Stimulated activated CD8-positive, alpha-beta memory T cell treated with anti-CD3 and anti-CD28 coated beads, Interleukin-4, amount 100 ng/mL, for 48 hours (primary cell): Measurements from ENCODE around the gene ZC3H12A.

Experiments
- DNase-seq: peaks from one replicate; pipeline ENCODE4 v3.0.0-alpha.2; 2020

ZC3H12A gene

GRCh38 chr1:37474046-37474696, at the start of gene ZC3H12A:
Gene ZC3H12A (plus strand): TSS chr1:37474580. CDS start chr1:37475497, 917 bp downstream.
- peak; percentile 93 for DNase-seq

- DNase-seq: no peak
Observed at GRCh38 chr1:37425221-37425620, 49.2 kb upstream of the ZC3H12A start.

DNA sequence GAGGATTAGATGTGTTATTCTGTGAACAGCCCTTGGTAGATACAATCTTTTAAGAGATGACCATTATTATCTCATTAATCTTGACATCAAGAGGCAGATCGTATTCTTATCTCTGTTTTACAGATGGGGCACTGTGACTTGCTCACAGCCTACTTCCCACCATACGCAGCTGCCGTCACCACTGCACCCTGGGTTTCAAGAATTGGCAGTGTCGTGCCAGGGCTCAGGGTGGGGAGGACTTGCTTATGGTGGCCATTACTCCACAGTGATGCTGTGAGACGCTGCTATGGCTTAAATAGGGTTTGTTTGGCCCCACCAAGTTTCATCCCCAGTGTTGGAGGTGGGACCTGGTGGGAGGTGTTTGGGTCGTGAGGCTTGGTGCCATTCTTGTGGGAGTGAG, 45.4 kb upstream of the ZC3H12A start:
- DNase-seq: no peak

GRCh38 chr1:37430103-37430985, 44.0 kb upstream of the ZC3H12A start:
- no peak for DNase-seq

- no peak for DNase-seq
Observed at GRCh38 chr1:37432716-37433115, 41.7 kb upstream of the ZC3H12A start.

- no peak for DNase-seq
Observed at GRCh38 chr1:37433171-37433570, 41.2 kb upstream of the ZC3H12A start.

DNA sequence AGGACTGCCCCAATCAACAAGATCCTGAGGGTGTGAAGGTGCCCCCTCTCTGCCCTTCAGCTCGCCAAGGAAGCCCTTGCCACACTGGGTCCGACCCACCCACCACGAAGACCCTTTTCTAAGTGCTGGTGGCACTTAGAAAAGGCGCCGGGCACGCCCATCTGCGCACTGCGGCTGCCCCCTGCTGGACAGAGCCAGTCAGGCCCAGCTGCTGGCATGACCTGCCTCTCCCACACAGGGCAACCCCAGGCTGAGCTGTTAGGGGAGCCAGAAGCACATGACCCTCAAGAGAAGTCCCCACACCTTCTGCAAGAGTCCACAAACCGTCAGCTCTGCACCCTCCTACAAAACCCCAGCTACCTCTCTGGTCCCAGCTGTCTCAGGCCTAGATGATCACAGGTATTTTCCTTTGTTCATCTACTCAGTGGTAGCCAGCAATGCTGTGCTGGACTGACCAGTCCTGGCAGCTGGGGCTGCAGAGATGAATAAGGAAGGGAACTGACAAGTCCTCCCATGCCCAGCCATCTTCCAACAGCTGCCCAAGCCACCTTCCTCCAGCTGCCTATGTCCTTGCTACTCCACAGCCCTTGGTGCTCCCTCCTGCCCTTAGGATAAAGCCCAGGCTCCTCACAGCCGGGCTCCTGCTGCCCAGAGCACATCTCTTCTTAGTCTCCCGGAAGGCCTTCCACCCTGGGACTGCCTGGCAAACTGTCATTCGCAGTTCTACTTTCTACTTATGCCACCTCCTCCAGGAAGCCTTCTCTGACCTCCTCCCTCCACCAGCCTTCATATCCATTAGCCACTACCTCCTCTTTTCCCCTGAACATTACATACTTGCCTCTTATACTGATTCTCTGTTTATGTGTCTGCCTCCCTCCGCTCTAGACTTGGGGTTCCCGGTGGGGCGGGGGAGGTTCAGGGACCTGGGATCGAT, 39.8 kb upstream of the ZC3H12A start:
- peak; percentile 89 for DNase-seq

GRCh38 chr1:37437087-37437486, 37.3 kb upstream of the ZC3H12A start:
- no peak for DNase-seq

DNA sequence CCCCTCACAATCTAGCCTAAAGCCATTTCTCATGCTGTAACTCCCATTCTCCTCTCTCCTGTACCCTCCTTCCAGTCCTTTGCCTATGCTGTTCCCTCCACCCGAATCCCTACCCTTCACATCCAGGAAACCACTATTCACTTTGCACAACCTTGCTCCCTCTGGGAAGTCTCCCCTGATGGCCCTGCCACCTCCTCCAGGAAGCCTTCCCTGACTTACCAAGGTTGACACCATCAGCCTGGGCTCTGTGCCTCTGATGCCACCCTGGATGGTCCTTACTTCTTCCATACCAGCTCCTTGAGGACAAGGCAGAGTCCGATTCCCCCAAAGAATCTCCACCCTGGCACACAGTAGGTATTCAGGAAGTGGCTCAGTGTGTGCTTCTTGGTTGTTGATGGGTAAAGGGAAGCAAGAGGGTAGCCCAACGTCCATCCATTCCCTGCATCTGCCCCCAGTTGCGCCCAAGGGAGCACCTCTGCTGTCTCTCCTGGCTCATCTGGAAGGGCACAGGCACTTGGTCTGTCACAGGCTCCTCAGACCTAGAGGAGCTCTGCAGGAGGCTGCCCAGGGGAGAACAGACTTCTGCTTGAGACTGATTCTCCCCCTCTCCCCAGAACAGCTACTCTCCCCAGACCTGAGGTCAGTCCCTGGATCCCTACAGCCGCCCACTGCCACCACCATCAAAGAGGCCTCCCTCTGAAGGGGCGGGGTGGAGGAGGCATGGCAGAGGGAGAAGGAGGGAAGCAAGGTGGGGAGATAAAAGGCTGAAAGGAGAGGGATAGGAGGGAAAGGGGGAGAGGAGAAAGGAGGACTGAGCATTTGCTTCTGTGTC, 36.1 kb upstream of the ZC3H12A start:
- no peak for DNase-seq

DNA sequence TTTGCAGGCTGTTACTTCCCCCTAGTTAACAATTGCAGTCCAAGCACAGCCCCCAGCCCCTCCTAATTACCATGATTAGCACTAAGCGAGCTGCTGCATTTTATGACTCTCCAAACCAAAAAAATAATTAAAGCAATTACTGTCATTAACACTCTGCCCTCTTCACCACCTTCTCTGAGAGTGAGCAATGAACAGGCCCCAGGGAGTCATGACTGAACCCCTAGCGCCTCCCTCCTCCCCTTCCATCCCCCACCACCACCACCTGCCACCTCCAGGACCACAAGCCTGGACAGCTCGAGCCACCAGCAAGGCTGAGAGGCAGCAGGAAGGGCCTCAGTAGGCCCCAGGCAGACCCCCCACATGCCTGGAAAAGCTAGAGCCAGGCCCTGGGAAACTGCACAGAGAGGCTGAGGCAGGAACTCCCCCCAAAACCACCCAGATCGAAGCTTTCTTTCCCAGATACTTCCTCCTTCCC, 35.5 kb upstream of the ZC3H12A start:
- no peak for DNase-seq

DNA sequence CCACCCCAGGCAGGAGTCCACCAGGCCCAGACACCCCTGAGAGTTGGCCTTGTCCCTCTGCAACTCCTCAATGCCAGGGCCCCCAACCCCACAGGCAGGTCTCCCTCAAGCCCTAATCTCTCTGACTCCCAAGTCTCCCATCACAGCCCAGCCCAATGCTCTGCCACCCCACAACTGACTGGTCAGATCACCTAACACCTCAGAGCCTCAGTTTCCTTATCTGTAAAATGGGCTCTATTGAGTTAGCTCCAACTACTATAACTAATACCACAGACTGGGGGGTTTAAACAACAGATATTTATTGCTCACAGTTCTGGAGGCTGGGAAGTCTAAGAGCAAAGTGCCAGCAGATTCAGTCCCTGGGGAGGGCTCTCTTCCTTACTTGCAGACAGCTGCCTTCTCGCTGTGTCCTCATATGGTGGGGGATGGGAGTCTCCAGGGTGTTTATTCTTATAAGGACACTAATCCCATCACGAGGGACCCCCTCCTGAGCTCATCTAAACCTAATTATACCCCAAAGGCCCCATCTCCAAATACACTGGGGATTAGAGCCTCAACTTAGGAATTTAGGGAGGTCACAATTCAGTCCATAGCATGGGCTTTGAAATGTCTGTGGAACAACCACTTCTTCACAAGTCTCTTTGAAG, 34.9 kb upstream of the ZC3H12A start:
- no peak for DNase-seq

DNA sequence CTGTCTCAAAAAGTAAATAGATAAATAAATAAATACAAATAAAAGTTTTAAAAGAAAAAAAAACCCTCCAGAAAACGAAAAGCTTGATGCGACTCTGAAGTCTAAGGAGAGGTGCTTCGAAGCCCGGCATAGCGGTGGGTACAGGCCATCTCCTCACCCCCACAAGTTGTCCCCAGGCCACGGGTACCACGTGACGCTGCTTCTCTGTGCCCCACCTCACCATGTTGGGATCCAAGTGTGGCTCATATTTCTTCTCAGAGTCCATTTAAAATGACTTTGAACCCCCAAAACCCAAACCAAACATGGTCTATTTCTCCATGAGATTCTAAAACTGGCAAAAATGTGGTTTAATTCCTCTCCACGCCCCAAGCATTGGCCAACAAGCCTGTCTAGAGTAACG, 32.9 kb upstream of the ZC3H12A start:
- DNase-seq: no peak

DNA sequence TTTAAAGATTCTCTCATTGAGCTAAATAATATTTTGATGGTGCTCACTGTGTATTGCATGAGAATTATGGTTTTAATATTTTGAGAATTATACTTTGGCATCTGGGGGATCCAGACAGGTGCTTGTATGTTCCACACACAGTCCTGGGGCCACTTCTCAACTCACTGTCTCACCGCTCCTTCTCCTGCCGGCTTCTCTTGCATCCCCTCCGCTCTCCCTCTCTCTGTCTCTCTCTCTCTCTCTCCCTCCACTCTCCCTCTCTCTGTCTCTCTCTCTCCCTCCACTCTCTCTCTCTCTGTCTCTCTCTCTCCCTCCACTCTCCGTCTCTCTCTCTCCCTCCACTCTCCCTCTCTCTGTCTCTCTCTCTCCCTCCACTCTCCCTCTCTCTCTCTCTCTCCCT, 32.2 kb upstream of the ZC3H12A start:
- no peak for DNase-seq

GRCh38 chr1:37442644-37443043, 31.7 kb upstream of the ZC3H12A start:
- no peak for DNase-seq

DNA sequence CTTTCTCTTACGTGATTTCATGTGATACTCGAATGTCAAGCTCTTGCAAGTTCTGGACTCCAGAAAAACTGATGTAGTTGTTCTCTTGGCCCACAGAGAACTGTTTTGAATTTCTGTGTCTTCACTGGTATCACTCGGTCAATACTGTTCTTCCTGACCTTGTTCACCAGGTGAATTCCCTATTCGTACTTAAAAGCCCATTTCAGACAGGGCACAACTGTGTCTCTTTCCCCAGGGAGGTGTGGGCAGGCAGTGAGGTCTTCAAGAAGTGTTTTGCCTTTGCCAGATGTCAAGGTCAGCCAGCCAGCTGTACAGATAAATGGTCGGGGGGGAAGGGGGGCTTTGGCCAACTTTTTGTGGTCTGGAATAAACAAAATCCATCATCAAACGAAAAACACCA, 27.5 kb upstream of the ZC3H12A start:
- no peak for DNase-seq

DNA sequence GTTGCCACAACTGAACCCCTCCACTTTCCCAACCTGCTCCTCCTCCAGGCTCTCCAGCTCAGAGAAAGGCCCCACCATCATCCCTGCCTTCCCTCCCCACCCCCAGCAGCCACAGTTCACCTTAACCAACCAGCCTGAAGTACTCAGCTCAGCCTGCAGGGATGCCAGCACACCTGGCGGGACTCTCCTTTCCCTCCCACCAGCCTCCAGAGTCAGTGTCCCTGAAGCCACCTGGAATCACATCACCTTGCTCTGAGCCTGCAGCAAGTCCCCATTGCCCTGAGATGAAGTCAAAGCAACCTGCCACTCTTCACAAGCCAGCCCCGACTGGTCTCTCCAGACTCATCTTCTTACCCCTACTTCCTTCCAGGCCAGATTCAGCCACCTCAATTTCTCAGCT, 26.2 kb upstream of the ZC3H12A start:
- no peak for DNase-seq

DNA sequence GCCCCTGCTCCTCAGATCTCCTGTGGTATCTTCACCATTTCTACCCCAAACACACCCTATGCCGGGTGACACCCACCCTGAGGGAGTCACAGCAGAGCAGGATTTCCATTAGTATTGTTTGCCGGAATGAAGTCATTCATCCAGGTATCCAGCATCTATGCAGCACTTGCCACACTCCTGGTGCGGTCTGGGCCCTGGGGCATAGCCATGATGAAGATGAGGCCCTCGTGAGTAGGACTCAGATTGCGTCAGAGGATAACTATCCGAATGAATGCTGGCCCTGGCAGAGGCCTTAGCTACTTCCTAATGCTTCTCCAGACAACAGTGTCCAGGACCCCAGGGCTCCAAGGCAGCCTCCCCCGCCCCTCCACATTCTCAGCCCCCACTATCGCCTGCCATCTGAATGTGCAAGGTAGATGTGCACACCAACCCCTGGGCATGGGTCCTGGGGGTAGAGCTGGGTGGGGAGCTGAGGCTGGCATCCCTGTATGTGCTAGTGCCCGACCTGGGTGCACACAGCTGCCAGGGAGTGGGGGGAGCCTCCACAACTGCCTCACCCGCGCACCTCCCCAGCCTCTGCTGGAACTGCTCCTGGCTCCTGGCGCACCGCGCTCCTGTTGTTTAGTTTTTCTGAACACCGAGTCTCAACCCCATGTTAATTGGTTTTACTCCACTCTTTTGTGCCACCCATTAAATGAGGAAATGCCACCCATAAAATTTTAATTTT, 25.5 kb upstream of the ZC3H12A start:
- no peak for DNase-seq

DNA sequence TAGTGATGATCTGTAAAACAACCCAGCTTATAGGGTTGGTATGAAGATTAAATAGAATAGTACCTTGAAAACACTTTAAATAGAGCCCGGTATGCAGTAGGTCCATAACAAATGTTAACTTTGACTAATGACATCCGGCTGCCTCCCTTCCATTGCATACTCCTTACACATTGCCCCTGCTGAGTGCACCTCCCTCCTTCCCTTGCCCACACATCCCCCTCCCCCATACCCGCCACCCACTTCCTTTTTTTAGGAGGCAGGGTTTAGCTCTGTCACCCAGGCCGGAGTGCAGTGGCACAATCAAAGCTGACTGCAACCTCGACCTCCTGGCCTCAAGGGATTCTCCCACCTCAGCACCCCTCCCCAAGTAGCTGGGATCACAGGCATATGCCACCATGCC, 24.4 kb upstream of the ZC3H12A start:
- peak; percentile 42 for DNase-seq

DNA sequence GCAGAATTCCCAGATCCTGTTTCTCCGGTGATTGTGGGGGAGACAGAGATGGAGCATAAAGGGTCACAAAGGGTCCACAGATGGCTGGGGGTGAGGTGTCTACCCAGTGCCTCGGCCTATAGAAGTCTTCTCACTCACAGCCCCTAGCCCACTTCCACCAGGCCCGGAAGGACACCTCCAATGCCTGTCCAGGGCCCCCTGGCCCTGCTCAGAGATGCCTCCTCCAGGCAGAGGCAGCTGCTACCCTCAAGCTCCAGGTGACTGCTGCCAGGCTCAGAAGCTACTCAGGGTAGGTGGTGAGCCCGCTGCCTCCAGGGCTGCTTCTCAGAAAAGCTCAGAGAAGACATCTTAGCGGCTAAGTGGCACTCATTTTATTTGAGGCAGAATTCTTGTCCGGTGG, 22.0 kb upstream of the ZC3H12A start:
- no peak for DNase-seq

GRCh38 chr1:37453647-37454046, 20.7 kb upstream of the ZC3H12A start:
- DNase-seq: no peak

GRCh38 chr1:37455516-37455915, 18.9 kb upstream of the ZC3H12A start:
- no peak for DNase-seq
